MCF 10A (cell line): Measurements from ENCODE around the gene MFSD6. TPM values are rescaled to one million over a fixed set of nuclear protein-coding genes. Genes with fewer than 3 reads are reported as not detected.
A peak's percentile ranks its signal among the peaks of the same experiment; 100 is the strongest.

Experiments used
- BruUV-seq: library from RNA; stranded (reverse); fragments of 400-500 nt; replicated peaks from 2 replicates; lab custom pipeline; 2021; lab: Mats Ljungman, UMichigan
- CTCF ChIA-PET: fragments of 300-600 bp; sonication (Branson Sonifier 250); formaldehyde crosslinking; extraction: SDS; loops from one replicate; lab custom pipeline; 2021; ENCODE audit warnings: antibody characterized with exemption, inconsistent platforms; lab: Yijun Ruan, JAX
- POLR2A ChIA-PET: fragments of 300-600, 350-650 bp; sonication (Branson Sonifier 250); formaldehyde crosslinking; extraction: SDS; loops from one replicate; lab custom pipeline; 2020; ENCODE audit warnings: antibody characterized with exemption, inconsistent platforms; lab: Yijun Ruan, JAX
- DNase-seq: peaks from one replicate; pipeline ENCODE4 v3.0.0-alpha.2; 2018; ENCODE audit not compliant: unreplicated experiment
- H3K27ac Mint-ChIP-seq: one replicate; pipeline ENCODE4 v1.8.0; 2022; ENCODE audit warnings: mild to moderate bottlenecking, low read depth, mixed read lengths; ENCODE audit not compliant: unreplicated experiment
- H3K27me3 Mint-ChIP-seq: one replicate; pipeline ENCODE4 v1.8.0; 2022; ENCODE audit warnings: mixed read lengths; ENCODE audit not compliant: insufficient read depth, unreplicated experiment
- H3K36me3 Mint-ChIP-seq: one replicate; pipeline ENCODE4 v1.8.0; 2022; ENCODE audit warnings: mild to moderate bottlenecking, moderate library complexity, mixed read lengths; ENCODE audit not compliant: insufficient read depth, unreplicated experiment
- H3K4me1 Mint-ChIP-seq: one replicate; pipeline ENCODE4 v1.8.0; 2022; ENCODE audit warnings: mixed read lengths; ENCODE audit not compliant: insufficient read depth, unreplicated experiment
- H3K4me3 Mint-ChIP-seq: one replicate; pipeline ENCODE4 v1.8.0; 2022; ENCODE audit warnings: mild to moderate bottlenecking, moderate library complexity, mixed read lengths; ENCODE audit not compliant: unreplicated experiment
- H3K9me3 Mint-ChIP-seq: one replicate; pipeline ENCODE4 v1.8.0; 2022; ENCODE audit warnings: mixed read lengths; ENCODE audit not compliant: unreplicated experiment
- CTCF ChIP-seq: fragments of 200-600 bp; IDR thresholded peaks from one replicate; pipeline ENCODE4 v1.8.0; 2022; ENCODE audit warnings: antibody characterized with exemption, mild to moderate bottlenecking; ENCODE audit not compliant: unreplicated experiment
- intact Hi-C: fragments of 100-400 bp; cut with micrococcal nuclease; formaldehyde crosslinking; loops from 2 replicates; pipeline ENCODE4 v1.14.1; 2022
- total RNA-seq: library from RNA; stranded (reverse); gene quantifications from 2 replicates; pipeline ENCODE4 v1.2.3, GENCODE V29; 2022

Gene MFSD6
- total RNA-seq, 1 experiment from 2014 or later: 19.7 TPM

GRCh38 chr2:190378880-190379237 lies 29.3 kb upstream of the MFSD6 start:
- DNase-seq: no peak
- Mint-ChIP-seq H3K4me3 (no peak overlapping the region), H3K27me3 (no peaks in the 10 kb centered on the region), H3K4me1 (peaks cover 6% of the 10 kb centered on the region), H3K36me3 (no peaks in the 10 kb centered on the region), H3K9me3 (no peaks in the 10 kb centered on the region), H3K27ac (no peak overlapping the region)
- intact Hi-C loops: no loop called here
- POLR2A ChIA-PET: no interaction called here
- CTCF ChIA-PET: interaction anchor here (6.0 kb wide), 1 partner anchor 134 kb away, joined by 91 read pairs; no protein-coding TSS in a partner anchor
- TF ChIP-seq CTCF: no peak
- BruUV-seq: no TSS peak

- no peak for TF ChIP-seq CTCF
- H3K4me3 Mint-ChIP-seq: no peak overlapping the region
- no peak overlapping the region for H3K27ac Mint-ChIP-seq
- intact Hi-C loops: no loop called here
- ChIA-PET CTCF (interaction anchor here (0.6 to 6.0 kb wide), 2 partner anchors 133 to 258 kb away, joined by 3 to 91 read pairs; no protein-coding TSS in a partner anchor), POLR2A (no interaction called here)
- H3K4me1 Mint-ChIP-seq: peaks cover 6% of the 10 kb centered on the region
- DNase-seq: no peak
- H3K27me3 Mint-ChIP-seq: no peaks in the 10 kb centered on the region
- H3K9me3 Mint-ChIP-seq: no peaks in the 10 kb centered on the region
- H3K36me3 Mint-ChIP-seq: no peaks in the 10 kb centered on the region
- no TSS peak for BruUV-seq
Observed at GRCh38 chr2:190379249-190379964, 28.7 kb upstream of the MFSD6 start.

- Mint-ChIP-seq H3K36me3 (no peaks in the 10 kb centered on the region), H3K27me3 (no peaks in the 10 kb centered on the region), H3K4me3 (no peak overlapping the region), H3K9me3 (no peaks in the 10 kb centered on the region), H3K4me1 (peaks cover 6% of the 10 kb centered on the region), H3K27ac (no peak overlapping the region)
- ChIA-PET POLR2A (interaction anchor here (0.7 kb wide), 1 partner anchor 61 kb away, joined by 3 read pairs; no protein-coding TSS in a partner anchor), CTCF (interaction anchor here (0.5 to 6.0 kb wide), 8 partner anchors 16 to 734 kb away, joined by 3 to 91 read pairs (median 4); partner anchors contain the start of gene INPP1)
- no TSS peak for BruUV-seq
- no peak for DNase-seq
- intact Hi-C loops: no loop called here
- TF ChIP-seq CTCF: no peak
Observed at GRCh38 chr2:190380962-190381412, 27.2 kb upstream of the MFSD6 start.

GRCh38 chr2:190382851-190383250 lies 25.3 kb upstream of the MFSD6 start:
- ChIA-PET POLR2A (interaction anchor here (0.6 to 1.3 kb wide), 3 partner anchors 32 to 153 kb away, joined by 3 to 4 read pairs (median 3); no protein-coding TSS in a partner anchor), CTCF (interaction anchor here (0.5 to 6.0 kb wide), 53 partner anchors 9 to 506 kb away, joined by 3 to 91 read pairs (median 4); partner anchors contain the start of gene INPP1)
- Mint-ChIP-seq H3K27me3 (no peaks in the 10 kb centered on the region), H3K9me3 (no peaks in the 10 kb centered on the region), H3K36me3 (no peaks in the 10 kb centered on the region), H3K4me3 (no peak overlapping the region), H3K4me1 (peaks cover 6% of the 10 kb centered on the region), H3K27ac (no peak overlapping the region)
- intact Hi-C loops: loop anchor here (1.0 kb wide), 3 partner anchors 128 to 421 kb away; no protein-coding TSS in a partner anchor
- TF ChIP-seq CTCF: peak; percentile 50
- no TSS peak for BruUV-seq
- peak; percentile 78 for DNase-seq
